Body of pancreas (tissue), 2 donors: ENCODE measurements around the gene ASPHD2. TPM values are rescaled to one million over a fixed set of nuclear protein-coding genes. Genes with fewer than 3 reads are reported as not detected.

ENCODE experiments used
- small RNA-seq: library from RNA; depleted of rRNA; stranded (forward); fragments of <200 nt; gene quantifications from one replicate; pipeline ENCODE3, GENCODE V24; 2016
- total RNA-seq, 2 donors: library from RNA; depleted of rRNA; stranded (reverse); fragments of >200 nt; gene quantifications; one replicate each; pipeline ENCODE4 v1.1.0, GENCODE V29; 2016

The ASPHD2 gene
- total RNA-seq, 2 donors from 2014 or later: 0.33 to 1.6 TPM

Small RNAs within 50 kb of the gene (small RNA-seq; reads per million reads assigned to genes)
- gene RNA5SP495: not detected

Other genes with a start within 250 kb of the ASPHD2 start
- gene HPS4, start 54.5 kb downstream of the ASPHD2 start, total RNA-seq: 10 to 100 TPM; 28.3 to 42.5 TPM
- 1 to 10 TPM; 5.3 to 7.5 TPM for gene SRRD, start 54.6 kb downstream of the ASPHD2 start, total RNA-seq
- gene TFIP11, start 83.2 kb downstream of the ASPHD2 start, total RNA-seq: 10 to 100 TPM; 26.2 to 32.3 TPM
- 100 to 1,000 TPM; 547 to 586 TPM for gene TPST2, start 160.9 kb downstream of the ASPHD2 start, total RNA-seq
- gene CRYBB1, start 188.8 kb downstream of the ASPHD2 start, total RNA-seq: under 1 TPM in 1 of 2 donors, not detected in 1; 0.52 TPM
- not detected for gene CRYBA4, start 192.7 kb downstream of the ASPHD2 start, total RNA-seq
- gene MIAT, start 228.3 kb downstream of the ASPHD2 start, total RNA-seq: 1 to 10 TPM; 1.0 to 2.6 TPM